ENCODE results near the gene SMURF1. TPM values are rescaled to one million over a fixed set of nuclear protein-coding genes. Genes with fewer than 3 reads are reported as not detected.

Gene SMURF1
- polyA plus RNA-seq, 3 donors, result 14.4 to 15.9 (median 15.2) TPM

GRCh38 chr7:99033765-99034164 is 110.1 kb downstream of the SMURF1 start:
- no peak for DNase-seq (ENCODE audit: low read depth in 3 of 3, low spot score in 2 of 3)

- no peak for DNase-seq (ENCODE audit: low read depth in 3 of 3, low spot score in 2 of 3)
Measured at GRCh38 chr7:99032928-99033327, 111.0 kb downstream of the SMURF1 start.

GRCh38 chr7:99031496-99031895 is 112.4 kb downstream of the SMURF1 start:
- DNase-seq (ENCODE audit: low read depth in 3 of 3, low spot score in 2 of 3), result no peak

GRCh38 chr7:99030951-99031350 is 113.0 kb downstream of the SMURF1 start:
- no peak for DNase-seq (ENCODE audit: low read depth in 3 of 3, low spot score in 2 of 3)

GRCh38 chr7:99030457-99030856 is 113.5 kb downstream of the SMURF1 start:
- DNase-seq (ENCODE audit: low read depth in 3 of 3, low spot score in 2 of 3), result no peak

GRCh38 chr7:99029466-99030435 is 114.2 kb downstream of the SMURF1 start:
- no peak for DNase-seq (ENCODE audit: low read depth in 3 of 3, low spot score in 2 of 3)

- DNase-seq (ENCODE audit: low read depth in 3 of 3, low spot score in 2 of 3), result no peak
Measured at GRCh38 chr7:99028261-99028973, 115.5 kb downstream of the SMURF1 start.

- no peak for DNase-seq (ENCODE audit: low read depth in 3 of 3, low spot score in 2 of 3)
Measured at GRCh38 chr7:99027841-99028240, 116.1 kb downstream of the SMURF1 start.

GRCh38 chr7:99027241-99027640 is 116.7 kb downstream of the SMURF1 start:
- DNase-seq (ENCODE audit: low read depth in 3 of 3, low spot score in 2 of 3), result no peak

- no peak for DNase-seq (ENCODE audit: low read depth in 3 of 3, low spot score in 2 of 3)
Measured at GRCh38 chr7:99024066-99024465, 119.8 kb downstream of the SMURF1 start.

GRCh38 chr7:99021941-99022560 is 121.9 kb downstream of the SMURF1 start:
- no peak for DNase-seq (ENCODE audit: low read depth in 3 of 3, low spot score in 2 of 3)

- DNase-seq (ENCODE audit: low read depth in 3 of 3, low spot score in 2 of 3), result no peak
Measured at GRCh38 chr7:99020413-99020715, 123.5 kb downstream of the SMURF1 start.

GRCh38 chr7:99019523-99020412 is 124.1 kb downstream of the SMURF1 start:
- no peak for DNase-seq (ENCODE audit: low read depth in 3 of 3, low spot score in 2 of 3)

GRCh38 chr7:99016196-99016595 is 127.7 kb downstream of the SMURF1 start:
- no peak for DNase-seq (ENCODE audit: low read depth in 3 of 3, low spot score in 2 of 3)

GRCh38 chr7:99014113-99014985 is 129.6 kb downstream of the SMURF1 start:
- no peak for DNase-seq (ENCODE audit: low read depth in 3 of 3, low spot score in 2 of 3)

GRCh38 chr7:99013266-99014112 is 130.4 kb downstream of the SMURF1 start:
- DNase-seq (ENCODE audit: low read depth in 3 of 3, low spot score in 2 of 3), result no peak

GRCh38 chr7:99012722-99013121 is 131.2 kb downstream of the SMURF1 start:
- no peak for DNase-seq (ENCODE audit: low read depth in 3 of 3, low spot score in 2 of 3)

- DNase-seq (ENCODE audit: low read depth in 3 of 3, low spot score in 2 of 3), result no peak
Measured at GRCh38 chr7:99011706-99012404, 132.1 kb downstream of the SMURF1 start.

All from right renal cortex interstitium (tissue), 3 donors.